Activated CD4-positive, alpha-beta T cell treated with anti-CD3 and anti-CD28 coated beads for 36 hours (primary cell): Measurements from ENCODE around the gene CISH. TPM values are rescaled to one million over a fixed set of nuclear protein-coding genes. Genes with fewer than 3 reads are reported as not detected.

Experiments used
- ATAC-seq: fragments of 200-7000 bp; cut with Tn5 transposase; one replicate; pipeline ENCODE4 v1.10.0; 2021; ENCODE audit warnings: mild to moderate bottlenecking, moderate library complexity
- CTCF ChIA-PET: fragments of 350-600 bp; sonication (Branson Sonifier 250); formaldehyde crosslinking; loops from one replicate; lab custom pipeline; 2021; ENCODE audit warnings: antibody characterized with exemption; lab: Charles Lee
- POLR2A ChIA-PET: fragments of 350-600 bp; sonication (Branson Sonifier 250); formaldehyde crosslinking; loops from one replicate; lab custom pipeline; 2021; ENCODE audit warnings: antibody characterized with exemption, inconsistent platforms; lab: Charles Lee
- DNase-seq: peaks from one replicate; pipeline ENCODE4 v3.0.0-alpha.2; 2020
- H3K27ac Mint-ChIP-seq: one replicate; pipeline ENCODE4 v1.8.0; 2021; ENCODE audit warnings: mixed read lengths
- H3K27me3 Mint-ChIP-seq: one replicate; pipeline ENCODE4 v1.8.0; 2021; ENCODE audit warnings: mixed read lengths
- H3K36me3 Mint-ChIP-seq: one replicate; pipeline ENCODE4 v1.8.0; 2021; ENCODE audit warnings: low read depth, mixed read lengths
- H3K4me1 Mint-ChIP-seq: one replicate; pipeline ENCODE4 v1.8.0; 2021; ENCODE audit warnings: mixed read lengths
- H3K4me3 Mint-ChIP-seq: one replicate; pipeline ENCODE4 v1.8.0; 2021; ENCODE audit warnings: mild to moderate bottlenecking, moderate library complexity, mixed read lengths
- H3K9me3 Mint-ChIP-seq: one replicate; pipeline ENCODE4 v1.8.0; 2021; ENCODE audit warnings: low read depth, mixed read lengths
- intact Hi-C, 2 experiments: fragments of 100-400 bp; cut with DNase I in 1 of 2; cut with micrococcal nuclease in 1 of 2; formaldehyde crosslinking; loops; one replicate each; pipeline versions ENCODE4 v1.14.2 to v1.15.1; 2022 to 2024; cut with DNase I, micrococcal nuclease
- total RNA-seq, 2 experiments: library from RNA; stranded (reverse); gene quantifications; one replicate each; pipeline ENCODE4 v1.2.3, GENCODE V29; 2021

CISH gene
- total RNA-seq, 2 experiments from 2014 or later, result 265 to 269 TPM

DNA sequence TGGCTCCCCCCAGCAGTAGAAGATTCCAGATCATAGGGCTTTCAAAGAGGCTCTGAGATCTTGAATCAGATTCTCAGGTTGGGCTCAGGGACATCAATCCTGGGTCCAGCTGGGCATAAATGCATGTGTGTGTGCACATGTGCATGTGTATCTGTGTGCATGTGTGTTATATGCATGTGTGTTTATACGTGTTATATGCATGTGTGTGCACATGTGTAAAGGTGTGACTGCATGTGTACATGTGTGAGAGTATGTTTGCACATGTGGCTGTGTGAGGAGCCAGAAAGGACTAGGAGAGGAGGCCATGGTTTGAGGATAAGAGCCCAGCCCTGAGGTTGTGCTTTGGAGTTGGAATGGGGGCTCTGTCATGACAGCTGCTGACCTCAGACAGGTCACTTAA is 3.6 kb upstream of the CISH start:
- Mint-ChIP-seq H3K27me3 (no peaks in the 10 kb centered on the region), H3K4me3 (peak overlapping the region; percentile 96), H3K9me3 (no peaks in the 10 kb centered on the region), H3K36me3 (peaks cover 78% of the 10 kb centered on the region), H3K27ac (peak overlapping the region; percentile 96), H3K4me1 (peaks cover 52% of the 10 kb centered on the region)
- DNase-seq, result no peak
- intact Hi-C loops, result loop anchor here (5.0 to 10.0 kb wide), 4 partner anchors 272 to 1660 kb away; partner anchors contain the start of genes PARP3 (in 1 of the 2), RRP9 (in 1 of the 2) and WDR82 (in 1 of the 2)
- ATAC-seq, result no peak
- ChIA-PET CTCF (interaction anchor here (0.8 to 25.3 kb wide), 22 partner anchors 8 to 773 kb away, joined by 3 to 647 read pairs (median 6); partner anchors contain the start of genes C3orf18, DOCK3 and HEMK1), POLR2A (interaction anchor here (1.2 to 13.7 kb wide), 4 partner anchors 9 to 45 kb away, joined by 3 to 267 read pairs (median 13); partner anchors contain the start of genes C3orf18 and HEMK1)

DNA sequence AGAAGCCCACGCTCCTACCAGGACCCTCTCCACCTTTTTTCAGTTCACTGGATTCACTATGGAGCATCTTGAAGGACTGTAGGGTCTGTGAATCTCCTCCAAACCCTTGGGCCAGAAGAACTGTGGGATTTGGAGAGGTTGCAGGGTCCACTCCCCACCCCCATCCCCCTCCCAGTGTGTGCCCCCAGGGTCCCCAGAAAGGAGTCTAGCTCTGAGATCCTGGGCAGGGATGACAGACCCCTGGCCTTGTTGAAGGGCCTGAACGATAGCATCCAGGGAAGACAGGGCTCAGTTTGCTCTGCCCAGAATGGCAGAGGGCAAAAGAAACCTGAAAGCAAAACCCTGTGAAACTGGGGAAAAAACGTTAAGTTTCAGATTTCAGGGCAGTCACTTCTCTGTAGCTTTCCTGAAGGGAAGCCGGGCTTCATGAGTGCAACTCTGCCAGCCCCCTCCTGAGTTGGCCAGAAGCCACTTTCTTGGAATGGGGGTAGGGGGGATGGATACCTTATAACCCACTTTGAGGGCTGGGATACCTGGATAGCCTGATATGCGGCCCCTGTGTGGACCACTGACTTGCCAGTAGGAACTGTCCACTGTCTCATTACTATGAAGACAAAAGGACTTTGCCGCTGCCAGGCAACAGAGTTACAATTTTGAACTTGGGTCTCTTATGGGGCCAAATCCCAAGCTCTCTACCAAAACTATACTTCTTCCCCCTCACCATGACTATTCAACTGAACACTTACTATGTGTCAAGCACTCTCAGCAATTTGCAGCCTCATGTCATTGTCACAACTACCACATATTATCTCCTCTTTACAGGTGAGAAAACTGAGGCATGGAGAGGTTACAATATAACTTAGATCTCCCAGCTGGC is 1.6 kb upstream of the CISH start:
- CTCF ChIA-PET, result interaction anchor here (0.5 to 25.3 kb wide), 19 partner anchors 9 to 775 kb away, joined by 3 to 647 read pairs (median 5); partner anchors contain the start of genes C3orf18 and HEMK1
- no peak for ATAC-seq
- Mint-ChIP-seq H3K4me1 (peaks cover 39% of the 10 kb centered on the region), H3K4me3 (peak overlapping the region; percentile 96), H3K27me3 (no peaks in the 10 kb centered on the region), H3K27ac (peak overlapping the region; percentile 98), H3K9me3 (no peaks in the 10 kb centered on the region), H3K36me3 (peaks cover 83% of the 10 kb centered on the region)
- intact Hi-C loops, result loop anchor here (1.0 to 10.0 kb wide), 13 partner anchors 11 to 1662 kb away; partner anchors contain the start of genes CYB561D2 (in 2 of the 2), NPRL2 (in 2 of the 2), GNAI2 (in 1 of the 2) and HYAL3 (in 1 of the 2)
- DNase-seq, result peak; percentile 15
- POLR2A ChIA-PET, result interaction anchor here (0.8 to 13.7 kb wide), 4 partner anchors 11 to 43 kb away, joined by 5 to 267 read pairs (median 204); partner anchors contain the start of genes C3orf18 and HEMK1

DNA sequence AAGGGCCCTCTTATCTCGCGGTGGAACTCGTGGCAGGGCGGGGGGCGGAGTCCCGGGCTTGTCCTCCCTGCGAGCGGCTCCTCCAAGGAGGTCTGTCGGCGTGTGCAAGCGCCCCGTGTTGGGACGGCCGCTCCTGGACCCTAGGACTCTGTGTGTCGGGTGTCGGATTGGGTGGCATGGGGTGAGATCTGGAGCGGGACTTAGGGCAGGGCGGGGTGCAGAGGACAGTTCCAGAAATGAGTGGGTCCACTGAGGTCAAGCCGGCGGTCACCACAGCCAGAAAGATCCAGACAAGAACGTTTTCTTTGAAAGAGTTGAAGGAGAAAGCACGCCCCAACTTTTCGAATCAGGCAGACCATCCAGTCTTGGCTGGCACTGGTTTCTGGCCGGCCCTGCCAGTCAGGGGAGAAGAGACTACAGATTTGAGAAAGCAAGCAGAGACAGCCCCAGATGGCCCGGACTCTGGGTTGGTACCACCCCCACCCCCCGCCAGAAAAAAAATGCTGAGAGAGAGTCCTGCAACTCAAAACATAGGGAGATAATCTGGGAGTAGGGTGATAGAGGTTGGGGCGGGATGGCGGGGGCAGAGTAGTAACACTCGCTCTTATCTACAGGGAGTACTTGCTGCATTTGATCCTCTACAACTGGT is 784 bp upstream of the CISH start:
- Mint-ChIP-seq H3K27ac (peak overlapping the region; percentile 98), H3K4me1 (peaks cover 37% of the 10 kb centered on the region), H3K9me3 (no peaks in the 10 kb centered on the region), H3K27me3 (no peaks in the 10 kb centered on the region), H3K4me3 (peak overlapping the region; percentile 96), H3K36me3 (peaks cover 87% of the 10 kb centered on the region)
- intact Hi-C loops, result loop anchor here (1.0 to 10.0 kb wide), 13 partner anchors 10 to 1662 kb away; partner anchors contain the start of genes CYB561D2 (in 2 of the 2), NPRL2 (in 2 of the 2), GNAI2 (in 1 of the 2) and HYAL3 (in 1 of the 2)
- DNase-seq, result no peak
- ChIA-PET CTCF (interaction anchor here (0.5 to 25.3 kb wide), 14 partner anchors 9 to 780 kb away, joined by 3 to 647 read pairs (median 5); partner anchors contain the start of genes C3orf18 and HEMK1), POLR2A (interaction anchor here (0.6 to 13.7 kb wide), 8 partner anchors 11 to 923 kb away, joined by 3 to 267 read pairs (median 8); partner anchors contain the start of genes C3orf18, CYB561D2, HEMK1 and MST1)
- ATAC-seq, result no peak

DNA sequence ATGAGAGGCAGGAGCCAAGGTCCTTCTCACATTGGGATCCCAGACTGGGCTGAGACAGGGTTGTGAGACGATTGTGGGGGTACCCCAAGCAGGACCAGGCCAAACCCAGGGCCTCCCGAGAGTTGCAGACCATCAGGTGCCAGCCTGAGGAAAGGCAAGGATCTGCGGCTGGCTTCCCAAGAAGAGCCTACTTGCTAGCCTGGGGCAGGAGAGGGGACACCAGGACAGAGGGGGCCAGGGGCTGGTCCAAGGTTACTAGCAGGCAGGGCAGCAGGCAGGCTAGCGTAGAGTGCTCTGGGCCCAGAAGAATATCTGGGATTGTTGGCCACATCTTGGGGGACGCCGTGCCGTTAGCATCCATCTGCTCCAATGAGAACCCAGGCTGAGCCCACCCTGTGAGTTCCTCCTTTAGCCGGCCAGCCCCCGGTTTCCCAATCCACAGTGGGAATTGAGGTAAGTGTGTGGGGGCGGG is 546 bp downstream of the CISH start:
- no peaks in the 10 kb centered on the region for H3K9me3 Mint-ChIP-seq
- H3K36me3 Mint-ChIP-seq, result peaks cover 94% of the 10 kb centered on the region
- CTCF ChIA-PET, result interaction anchor here (1.2 to 25.3 kb wide), 7 partner anchors 9 to 69 kb away, joined by 3 to 647 read pairs (median 6); partner anchors contain the start of genes C3orf18 and HEMK1
- no peaks in the 10 kb centered on the region for H3K27me3 Mint-ChIP-seq
- ATAC-seq, result no peak
- intact Hi-C loops, result loop anchor here (1.0 to 10.0 kb wide), 9 partner anchors 21 to 1664 kb away; partner anchors contain the start of genes CYB561D2 (in 2 of the 2), NPRL2 (in 2 of the 2), GNAI2 (in 1 of the 2) and HEMK1 (in 1 of the 2)
- peak overlapping the region; percentile 96 for H3K4me3 Mint-ChIP-seq
- peaks cover 36% of the 10 kb centered on the region for H3K4me1 Mint-ChIP-seq
- DNase-seq, result no peak
- H3K27ac Mint-ChIP-seq, result peak overlapping the region; percentile 100
- POLR2A ChIA-PET, result interaction anchor here (0.6 to 13.7 kb wide), 10 partner anchors 9 to 1666 kb away, joined by 3 to 267 read pairs (median 7); partner anchors contain the start of genes C3orf18 and HEMK1

DNA sequence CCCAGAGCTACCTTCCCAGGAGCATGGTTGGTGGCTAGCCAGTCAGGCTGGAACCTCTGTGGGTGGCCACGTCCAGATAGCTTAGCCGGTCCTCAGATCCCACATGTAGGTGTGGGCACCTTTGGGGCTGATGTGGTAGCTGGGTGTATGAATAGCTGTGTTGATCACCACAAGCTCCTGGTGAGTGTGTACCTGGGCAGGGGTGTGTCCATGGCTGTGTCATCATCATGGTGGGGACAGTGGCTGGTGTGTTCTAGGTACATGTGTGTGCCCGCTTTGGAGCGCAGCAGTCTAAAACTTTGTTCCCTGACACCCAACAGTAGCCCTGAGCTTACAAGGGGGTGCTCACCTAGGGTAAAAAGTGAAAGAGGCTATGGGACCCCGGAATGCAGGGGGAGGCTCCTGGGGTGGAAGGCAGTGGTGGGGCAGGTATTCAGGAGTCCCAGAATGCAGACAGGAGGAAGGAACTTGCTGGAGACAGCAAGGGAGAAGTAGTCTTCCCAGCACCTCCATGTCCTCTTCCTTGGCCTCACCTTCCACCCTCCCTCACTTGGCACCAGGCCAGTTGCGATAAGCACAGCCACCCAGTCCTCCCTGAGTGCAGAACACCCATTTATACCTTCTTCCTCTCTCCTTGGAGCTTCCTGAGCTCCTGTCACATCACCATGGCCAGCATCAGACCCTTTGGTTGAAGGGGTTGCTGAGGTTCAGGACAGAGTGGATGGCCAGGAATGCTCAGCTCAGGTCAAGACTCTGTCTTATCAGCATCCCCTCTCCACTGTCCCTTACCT is 1.2 kb downstream of the CISH start:
- Mint-ChIP-seq H3K4me3 (peak overlapping the region; percentile 96), H3K4me1 (peaks cover 36% of the 10 kb centered on the region), H3K27me3 (no peaks in the 10 kb centered on the region), H3K36me3 (peaks cover 95% of the 10 kb centered on the region), H3K27ac (peak overlapping the region; percentile 100), H3K9me3 (no peaks in the 10 kb centered on the region)
- ATAC-seq, result peak; percentile 2
- peak; percentile 68 for DNase-seq
- intact Hi-C loops, result loop anchor here (2.0 to 10.0 kb wide), 7 partner anchors 173 to 1664 kb away; partner anchors contain the start of genes CYB561D2 (in 2 of the 2), NPRL2 (in 2 of the 2), GNAI2 (in 1 of the 2) and IFRD2 (in 1 of the 2)
- CTCF ChIA-PET, result interaction anchor here (0.6 to 25.3 kb wide), 9 partner anchors 8 to 893 kb away, joined by 3 to 647 read pairs (median 5); partner anchors contain the start of genes C3orf18 and HEMK1
- POLR2A ChIA-PET, result interaction anchor here (0.6 to 13.7 kb wide), 10 partner anchors 9 to 1667 kb away, joined by 3 to 267 read pairs (median 7); partner anchors contain the start of genes C3orf18 and HEMK1

DNA sequence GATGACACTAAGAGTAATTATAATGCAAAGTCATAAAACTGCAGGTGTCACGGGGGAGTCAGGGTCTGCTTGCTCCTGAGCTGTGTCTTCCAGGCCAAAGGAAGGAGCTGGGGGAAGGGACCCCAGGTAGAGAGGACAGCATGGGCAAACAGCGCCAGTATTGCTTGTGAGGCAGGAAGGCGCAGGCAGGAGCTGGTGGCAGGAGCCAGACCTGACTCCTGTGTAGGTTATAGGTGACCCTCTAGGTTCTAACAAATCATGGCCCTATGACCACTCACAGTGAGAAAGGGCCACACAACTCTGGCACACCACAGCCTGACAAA is 1.9 kb downstream of the CISH start:
- H3K27me3 Mint-ChIP-seq, result no peaks in the 10 kb centered on the region
- ChIA-PET POLR2A (interaction anchor here (1.0 to 13.7 kb wide), 8 partner anchors 8 to 273 kb away, joined by 3 to 267 read pairs (median 8); partner anchors contain the start of genes C3orf18 and HEMK1), CTCF (interaction anchor here (0.7 to 25.3 kb wide), 7 partner anchors 8 to 893 kb away, joined by 3 to 647 read pairs (median 5); partner anchors contain the start of genes C3orf18 and HEMK1)
- DNase-seq (peak; percentile 43), ATAC-seq (no peak)
- peaks cover 97% of the 10 kb centered on the region for H3K36me3 Mint-ChIP-seq
- peaks cover 37% of the 10 kb centered on the region for H3K4me1 Mint-ChIP-seq
- H3K9me3 Mint-ChIP-seq, result no peaks in the 10 kb centered on the region
- peak overlapping the region; percentile 96 for H3K4me3 Mint-ChIP-seq
- peak overlapping the region; percentile 100 for H3K27ac Mint-ChIP-seq
- intact Hi-C loops, result loop anchor here (2.0 to 10.0 kb wide), 7 partner anchors 172 to 1665 kb away; partner anchors contain the start of genes CYB561D2 (in 2 of the 2), NPRL2 (in 2 of the 2), GNAI2 (in 1 of the 2) and IFRD2 (in 1 of the 2)

DNA sequence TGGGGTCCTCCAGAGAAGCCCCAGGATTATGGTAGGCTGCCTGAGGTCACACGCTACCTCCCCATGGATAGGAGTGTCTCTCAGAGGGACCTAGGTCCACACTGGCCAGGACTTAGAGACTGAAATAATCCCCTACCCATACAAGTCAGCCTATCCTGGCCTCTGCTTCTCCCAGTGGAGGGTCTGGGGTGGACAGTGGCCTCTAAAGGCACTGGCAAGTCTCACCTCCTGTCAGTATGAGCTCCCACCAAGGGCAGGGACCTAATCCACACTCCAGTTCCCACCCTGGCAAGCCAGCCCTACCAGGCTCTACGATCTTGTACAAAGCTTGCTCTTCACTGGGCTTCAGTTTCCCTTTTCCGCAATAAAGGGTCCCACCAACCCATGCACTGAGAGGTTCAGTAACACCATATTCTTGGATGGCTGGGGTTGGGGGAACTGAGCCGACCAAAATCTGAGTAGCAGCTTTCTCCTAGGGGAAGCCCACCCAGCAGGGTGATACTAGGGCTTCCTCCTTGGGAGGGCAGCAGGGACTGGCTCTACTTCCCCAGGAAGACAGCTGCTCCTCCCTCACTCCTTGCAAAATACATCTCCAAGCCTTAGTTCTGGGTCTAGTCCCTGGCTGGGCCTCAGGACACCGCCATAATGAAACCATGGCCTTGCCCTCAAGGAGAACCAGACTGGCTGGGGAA is 2.4 kb downstream of the CISH start:
- POLR2A ChIA-PET, result interaction anchor here (1.1 to 13.7 kb wide), 6 partner anchors 7 to 39 kb away, joined by 3 to 267 read pairs (median 96); partner anchors contain the start of genes C3orf18 and HEMK1
- Mint-ChIP-seq H3K36me3 (peaks cover 97% of the 10 kb centered on the region), H3K9me3 (no peaks in the 10 kb centered on the region), H3K27me3 (no peaks in the 10 kb centered on the region), H3K4me1 (peaks cover 38% of the 10 kb centered on the region), H3K4me3 (peak overlapping the region; percentile 96), H3K27ac (peak overlapping the region; percentile 100)
- CTCF ChIA-PET, result interaction anchor here (0.9 to 25.3 kb wide), 5 partner anchors 8 to 780 kb away, joined by 4 to 647 read pairs (median 8); partner anchors contain the start of genes C3orf18 and HEMK1
- DNase-seq, result peak; percentile 16
- intact Hi-C loops, result no loop called here
- no peak for ATAC-seq

DNA sequence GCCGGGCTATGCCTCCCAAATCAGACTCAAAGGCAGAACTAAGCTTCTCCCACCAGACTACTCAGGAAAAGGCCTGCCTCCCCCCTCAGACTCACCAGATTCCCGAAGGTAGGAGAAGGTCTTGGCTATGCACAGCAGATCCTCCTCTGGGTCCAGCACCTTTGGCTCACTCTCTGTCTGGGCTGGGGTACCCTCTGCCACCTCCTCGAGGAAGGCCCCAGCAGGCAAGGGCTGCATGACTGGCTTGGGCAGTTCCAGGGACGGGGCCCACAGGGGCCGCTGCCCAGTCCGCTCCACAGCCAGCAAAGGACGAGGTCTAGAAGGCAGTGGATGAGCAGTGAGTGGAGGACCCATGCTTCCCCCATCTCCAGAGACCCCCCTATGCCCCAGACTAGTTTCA is 3.3 kb downstream of the CISH start:
- intact Hi-C loops, result no loop called here
- CTCF ChIA-PET, result interaction anchor here (0.9 to 25.3 kb wide), 5 partner anchors 8 to 34 kb away, joined by 4 to 647 read pairs (median 6); partner anchors contain the start of genes C3orf18 and HEMK1

More for the DNA sequence above, 3.3 kb downstream of the CISH start:
- Mint-ChIP-seq H3K4me3 (peak overlapping the region; percentile 96), H3K27me3 (no peaks in the 10 kb centered on the region), H3K27ac (peak overlapping the region; percentile 100), H3K9me3 (no peaks in the 10 kb centered on the region), H3K36me3 (peaks cover 97% of the 10 kb centered on the region), H3K4me1 (peaks cover 40% of the 10 kb centered on the region)
- POLR2A ChIA-PET, result interaction anchor here (0.7 to 13.7 kb wide), 3 partner anchors 19 to 64 kb away, joined by 4 to 267 read pairs (median 228); partner anchors contain the start of genes C3orf18 and HEMK1
- ATAC-seq (no peak), DNase-seq (no peak)
